ENCODE measurements around the gene GGACT. TPM values are rescaled to one million over a fixed set of nuclear protein-coding genes. Genes with fewer than 3 reads are reported as not detected.

Gene GGACT
- total and polyA plus RNA-seq, 2 of the 8 experiments (the other 6 are each of a cell fraction or from before 2014, with no cell fraction given): 1.1 to 1.5 TPM

DNA sequence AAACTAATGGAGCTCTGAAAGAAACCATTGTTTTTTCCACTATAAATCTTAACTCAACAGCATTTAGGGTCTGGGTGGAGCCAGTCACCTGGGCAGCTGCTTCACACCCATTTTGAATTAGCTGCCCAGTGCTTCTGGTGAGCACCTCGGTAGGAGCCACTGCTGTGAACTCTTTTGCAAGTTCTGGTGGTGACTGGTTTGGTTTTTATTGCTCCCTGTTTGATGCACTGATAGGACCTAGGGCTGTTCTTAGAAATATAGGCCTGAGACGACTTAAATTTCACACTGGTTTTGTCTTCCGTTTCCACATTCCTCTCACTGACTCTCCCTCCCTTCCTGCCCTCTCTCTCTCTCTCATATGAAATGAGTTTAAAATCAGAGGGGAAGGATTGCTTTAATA, 103.9 kb downstream of the GGACT start:
- Histone ChIP-seq H3K23ac (ENCODE audit: insufficient read length) (no peak overlapping the region), H3K36me3 (ENCODE audit: control insufficient read depth in 2 of 4, insufficient read depth in 4 of 4, low read length in 3 of 4) (no peaks in the 10 kb centered on the region), H3K18ac (ENCODE audit: extremely low read depth, low read length) (no peak overlapping the region), H3K4me3 (ENCODE audit: extremely low read depth in 1 of 4, insufficient read depth in 2 of 4, low read depth in 3 of 4, low read length in 4 of 4) (no peak overlapping the region), H2BK15ac (ENCODE audit: low read length) (no peak overlapping the region), H3K56ac (replicated peaks; ENCODE audit: insufficient read length, low read depth, low read length) (no peak overlapping the region), H3K9ac (replicated peaks in 1 of 4; ENCODE audit: extremely low read depth in 1 of 4, low read depth in 3 of 4, low read length in 3 of 4) (no peak overlapping the region), H2AK5ac (ENCODE audit: low read depth, low read length) (no peak overlapping the region), H3K4ac (replicated peaks; ENCODE audit: insufficient read length, low read depth, low read length) (no peak overlapping the region), H2BK120ac (replicated peaks; ENCODE audit: low read depth, low read length) (no peak overlapping the region), H3K4me2 (ENCODE audit: insufficient read depth in 1 of 2, low read depth in 2 of 2, low read length in 2 of 2) (no peak overlapping the region), H4K91ac (replicated peaks; ENCODE audit: insufficient read length, low read length) (no peak overlapping the region), H4K20me1 (replicated peaks in 1 of 2; ENCODE audit: control insufficient read depth in 1 of 2, insufficient read depth in 2 of 2, low read length in 2 of 2) (no peaks in the 10 kb centered on the region), H2BK20ac (ENCODE audit: low read length) (no peak overlapping the region), H3K9me3 (ENCODE audit: insufficient read depth in 2 of 2, low read depth in 1 of 2, low read length in 1 of 2) (no peaks in the 10 kb centered on the region), H3K14ac (ENCODE audit: insufficient read length) (no peak overlapping the region), H3K23me2 (ENCODE audit: low read depth, low read length) (no peaks in the 10 kb centered on the region), H4K5ac (ENCODE audit: insufficient read length, low read depth, low read length) (no peak overlapping the region), H3K4me1 (replicated peaks in 1 of 4; ENCODE audit: control insufficient read depth in 3 of 4, insufficient read depth in 4 of 4, low read length in 3 of 4) (peaks cover 0 to 7% (median 3%) of the 10 kb centered on the region in 4 experiments; a peak in 2 of 7 replicates), H3K79me2 (ENCODE audit: control insufficient read depth in 1 of 2, insufficient read depth in 2 of 2, low read length in 2 of 2) (no peaks in the 10 kb centered on the region), H2AFZ (ENCODE audit: low read length) (no peak overlapping the region), H3K79me1 (ENCODE audit: low read depth, low read length) (no peaks in the 10 kb centered on the region), H2BK12ac (ENCODE audit: low read depth, low read length) (no peak overlapping the region), H3K27me3 (replicated peaks in 1 of 4; ENCODE audit: control insufficient read depth in 3 of 4, extremely low read depth in 1 of 4, insufficient read depth in 3 of 4, low read length in 3 of 4) (no peaks in the 10 kb centered on the region), H2BK5ac (ENCODE audit: low read depth, low read length) (no peak overlapping the region), H3K27ac (ENCODE audit: low read depth, low read length) (no peak overlapping the region), H4K8ac (ENCODE audit: extremely low read depth, insufficient read depth, low read length) (no peak overlapping the region)
- CTCF ChIA-PET (ENCODE audit: partially characterized antibody): interaction anchor here (1.1 to 1.3 kb wide), 2 partner anchors 88 to 585 kb away, joined by 3 to 4 read pairs; no protein-coding TSS in a partner anchor
- WGBS, 2 experiments (ENCODE audit: extremely low coverage in 1 of 2, insufficient coverage in 1 of 2, insufficient read length in 1 of 2, insufficient replicate concordance in 2 of 2, low coverage in 1 of 2, low lambda C conversion rate in 2 of 2, missing lambda C conversion rate in 1 of 2): 87% methylated on average over 3 of the region's 3 CpGs; no CpG with 5 or more reads in 1 of the 2 experiments
- POLR2A ChIA-PET (ENCODE audit: partially characterized antibody): interaction anchor here (1.5 kb wide), 1 partner anchor 12 kb away, joined by 4 read pairs; no protein-coding TSS in a partner anchor
- no peak for FAIRE-seq
- DNase-seq (ENCODE audit: low read depth in 1 of 2, low spot score in 2 of 2): no peak
- TF ChIP-seq CBX8 (IDR thresholded peaks at IDR 0.05; ENCODE audit: borderline replicate concordance, low read depth, low read length) (no peak), RAD21 (IDR thresholded peaks at IDR 0.05 in 1 of 2, conservative IDR thresholded peaks at IDR 0.05 in 1 of 2; ENCODE audit: low read depth in 2 of 2, low read length in 2 of 2) (no peak), SP1 (IDR thresholded peaks at IDR 0.05; ENCODE audit: low read depth, low read length) (no peak), MAFK (IDR thresholded peaks at IDR 0.05; ENCODE audit: low read depth, low read length) (no peak), JUND (IDR thresholded peaks at IDR 0.05; ENCODE audit: low read length) (no peak), SP2 (IDR thresholded peaks at IDR 0.05; ENCODE audit: low read length) (no peak), SIX5 (IDR thresholded peaks at IDR 0.05; ENCODE audit: low read depth, low read length) (no peak), EZH2 (IDR thresholded peaks at IDR 0.05; ENCODE audit: low read depth, low read length, severe bottlenecking) (no peak), FOSL1 (IDR thresholded peaks at IDR 0.05; ENCODE audit: insufficient read depth, low read depth, low read length) (no peak), CBX5 (IDR thresholded peaks at IDR 0.05; ENCODE audit: low read depth, low read length) (no peak), TCF12 (IDR thresholded peaks at IDR 0.05; ENCODE audit: low read depth, low read length) (no peak), CREB1 (IDR thresholded peaks at IDR 0.05) (no peak), GABPA (IDR thresholded peaks at IDR 0.05; ENCODE audit: borderline replicate concordance, insufficient read depth, low read length) (no peak)
- TF ChIP-seq, protein P1, sequence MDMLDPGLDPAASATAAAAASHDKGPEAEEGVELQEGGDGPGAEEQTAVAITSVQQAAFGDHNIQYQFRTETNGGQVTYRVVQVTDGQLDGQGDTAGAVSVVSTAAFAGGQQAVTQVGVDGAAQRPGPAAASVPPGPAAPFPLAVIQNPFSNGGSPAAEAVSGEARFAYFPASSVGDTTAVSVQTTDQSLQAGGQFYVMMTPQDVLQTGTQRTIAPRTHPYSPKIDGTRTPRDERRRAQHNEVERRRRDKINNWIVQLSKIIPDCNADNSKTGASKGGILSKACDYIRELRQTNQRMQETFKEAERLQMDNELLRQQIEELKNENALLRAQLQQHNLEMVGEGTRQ (IDR thresholded peaks at IDR 0.05; ENCODE audit: low read length): no peak

Data from H1 (cell line).